Fibroblast of mammary gland (primary cell): Measurements from ENCODE around the gene KRT86.
"Not testable (repeated sequence)": the region's sequence is repeated elsewhere in the genome, so short reads cannot be mapped to it uniquely, and the experiment has no call there.

Experiments
- DNase-seq: peaks from one replicate; pipeline ENCODE4 v3.0.0-alpha.2; 2010; ENCODE audit warnings: low read depth
- H3K4me3 ChIP-seq: 2 replicates; pipeline ENCODE4 v1.5.1; 2011; ENCODE audit warnings: low read depth, mild to moderate bottlenecking, low read length, moderate library complexity; ENCODE audit not compliant: control insufficient read depth
- CTCF ChIP-seq: conservative IDR thresholded peaks from 2 replicates; pipeline ENCODE4 v1.5.1; 2011; ENCODE audit warnings: low read depth, low read length, inconsistent platforms; ENCODE audit not compliant: control insufficient read depth, insufficient read depth

The KRT86 gene

GRCh38 chr12:52253391-52254179 is 20.9 kb upstream of the KRT86 start:
- DNase-seq: no peak
- no peak overlapping the region for H3K4me3 ChIP-seq
- no peak for TF ChIP-seq CTCF

GRCh38 chr12:52254180-52254964 is 20.1 kb upstream of the KRT86 start:
- DNase-seq: no peak
- no peak overlapping the region for H3K4me3 ChIP-seq
- TF ChIP-seq CTCF: no peak

- no peak for DNase-seq
- TF ChIP-seq CTCF: no peak
- no peak overlapping the region for H3K4me3 ChIP-seq
These were observed 19.3 kb upstream of the KRT86 start for GRCh38 chr12:52254965-52255751.

- no peak for DNase-seq
- no peak overlapping the region for H3K4me3 ChIP-seq
- TF ChIP-seq CTCF: no peak
These were observed 18.4 kb upstream of the KRT86 start for GRCh38 chr12:52255926-52256583.

GRCh38 chr12:52256584-52256935 is 17.9 kb upstream of the KRT86 start:
- no peak for DNase-seq
- TF ChIP-seq CTCF: no peak

GRCh38 chr12:52257074-52257551 is 17.3 kb upstream of the KRT86 start:
- no peak for DNase-seq
- TF ChIP-seq CTCF: no peak
- no peak overlapping the region for H3K4me3 ChIP-seq

More at GRCh38 chr12:52256584-52256935, 17.9 kb upstream of the KRT86 start:
- H3K4me3 ChIP-seq: no peak overlapping the region

- DNase-seq, H3K4me3 ChIP-seq: not testable (repeated sequence)
These were observed 16.5 kb upstream of the KRT86 start for GRCh38 chr12:52257922-52258321.
